Ovary (tissue), 9 donors: ENCODE measurements around the gene HNRNPA3. TPM values are rescaled to one million over a fixed set of nuclear protein-coding genes. Genes with fewer than 3 reads are reported as not detected.

Experiments
- DNase-seq, 5 donors: peaks; one replicate each; pipeline ENCODE4 v3.0.0-alpha.2; 2019 to 2020
- H3K27ac ChIP-seq, 2 donors: fragments of 200-600 bp; one replicate each; pipeline versions ENCODE4 v1.5.1 to v1.8.0; 2019 to 2022
- H3K27me3 ChIP-seq: fragments of 200-600 bp; one replicate; pipeline ENCODE4 v1.8.0; 2022
- H3K36me3 ChIP-seq: fragments of 200-600 bp; sonication (generic); one replicate; pipeline ENCODE4 v1.5.1; 2019
- H3K4me1 ChIP-seq: one replicate; pipeline ENCODE4 v1.8.1; 2013; ENCODE audit warnings: mild to moderate bottlenecking, moderate library complexity; ENCODE audit not compliant: insufficient read depth
- H3K4me3 ChIP-seq: fragments of 200-600 bp; sonication (generic); one replicate; pipeline ENCODE4 v1.5.1; 2017
- H3K9me3 ChIP-seq, 2 donors: fragments of 200-600 bp in 1 of 2; sonication (generic) in 1 of 2; one replicate each; pipeline versions ENCODE4 v1.5.1 to v1.8.1; 2013 to 2019; ENCODE audit warnings: mild to moderate bottlenecking in 1 of 2, moderate library complexity in 1 of 2
- CTCF ChIP-seq, 3 donors: fragments of 450-650 bp in 2 of 3; fragments of 200-600 bp in 1 of 3; IDR thresholded peaks; one replicate each; pipeline versions ENCODE4 v1.5.1 to v1.8.0; 2016 to 2022; ENCODE audit warnings: antibody characterized with exemption in 3 of 3, mild to moderate bottlenecking in 1 of 3
- EP300 ChIP-seq: sonication (generic); formaldehyde crosslinking; IDR thresholded peaks from one replicate; pipeline ENCODE4 v1.6.1; 2017; ENCODE audit warnings: antibody characterized with exemption
- POLR2A ChIP-seq: fragments of 450-650 bp; IDR thresholded peaks from one replicate; pipeline ENCODE4 v1.6.1; 2017; ENCODE audit warnings: antibody characterized with exemption, mild to moderate bottlenecking, moderate library complexity
- WGBS, 3 donors: extraction: QIAGEN DNeasy Blood & Tissue Kit in 1 of 3; methylation state at CpG; one replicate each; pipeline versions ENCODE4 v1.1.5 to v1.1.7; 2013 to 2017; 5-methylcytosine and 5-hydroxymethylcytosine counted together
- intact Hi-C, 4 donors: fragments of 100-400 bp; cut with DNase I; formaldehyde crosslinking; loops; one replicate each; pipeline versions ENCODE4 v1.11.0 to v1.15.1; 2022 to 2023
- polyA plus RNA-seq, 2 donors: library from polyadenylated mRNA; stranded (reverse); fragments of 200-250 nt in 1 of 2; fragments of 350-450 nt in 1 of 2; fragmentation: Illumina TruSeq in 1 of 2; extraction: RNeasy Lipid Tissue Mini Kit (QIAGEN cat#74804) in 1 of 2; gene quantifications; one replicate each; pipeline ENCODE4 v1.2.3, GENCODE V29; 2013 to 2014
- total RNA-seq, 7 donors: library from RNA; depleted of rRNA in 2 of 7; stranded (reverse); fragments of >200 nt in 2 of 7; fragmentation: NEBNext Ultra II Directional in 3 of 7; extraction: Animal tissue kit (Norgen Biotek cat#: 25700) in 3 of 7; gene quantifications; one replicate each; pipeline versions ENCODE4 v1.1.0 to v1.2.4, GENCODE V29; 2016 to 2023
- donor health status: DM: no; HTN: no; CAD: no; lungs with moderate emphysema.
- donor health status: DM: no; HTN: no; CAD: no.
- donor health status: Bipolar disorder and iron deficiency.
- donor health status: DM: yes; HTN: yes; CAD: no.
- donor health status: DM: no; HTN: no; CAD: no.
- donor health status: DM: yes; HTN: yes; CAD: no.

Gene HNRNPA3
- total and polyA plus RNA-seq, 9 donors: 71.0 to 273 (median 216) TPM

DNA sequence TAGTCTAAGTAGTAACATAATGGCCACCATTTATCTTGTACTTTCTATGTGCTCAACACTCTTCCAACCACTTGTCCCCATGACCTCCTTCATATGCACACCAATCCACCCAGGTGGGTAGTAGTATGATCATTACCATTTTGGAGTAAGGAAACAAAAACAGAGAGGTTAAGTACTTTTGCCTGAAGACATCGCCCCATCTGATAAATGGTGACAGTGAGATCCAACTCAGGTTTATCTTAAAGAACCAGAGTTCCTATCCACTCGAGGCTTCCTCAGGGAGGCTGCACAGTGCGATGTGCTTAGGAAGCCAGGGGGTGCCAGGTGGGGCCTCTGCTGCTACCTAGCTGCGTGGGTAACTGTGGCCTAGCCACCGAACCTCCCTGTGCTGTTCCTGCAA is 37.9 kb downstream of the HNRNPA3 start:
- Histone ChIP-seq H3K27ac (no peak overlapping the region), H3K27me3 (no peaks in the 10 kb centered on the region), H3K9me3 (no peaks in the 10 kb centered on the region), H3K4me3 (no peak overlapping the region), H3K36me3 (no peaks in the 10 kb centered on the region), H3K4me1 (peaks cover 48% of the 10 kb centered on the region)
- DNase-seq: no peak
- intact Hi-C loops: no loop called here
- TF ChIP-seq CTCF (IDR thresholded peaks at IDR 0.05) (no peak), EP300 (no peak), POLR2A (no peak)
- 79 to 90% (median 89%) methylated on average over 5 of the region's 5 CpGs for WGBS, 3 donors

GRCh38 chr2:177251165-177251542 is 38.6 kb downstream of the HNRNPA3 start:
- 44 to 69% (median 65%) methylated on average over 3 of the region's 3 CpGs for WGBS, 3 donors
- no peaks in the 10 kb centered on the region for H3K36me3 ChIP-seq
- H3K4me3 ChIP-seq: no peak overlapping the region
- H3K27ac ChIP-seq: peak overlapping the region; percentile 25 to 37
- no peaks in the 10 kb centered on the region for H3K27me3 ChIP-seq
- no peaks in the 10 kb centered on the region for H3K9me3 ChIP-seq
- no peak for TF ChIP-seq POLR2A
- no peak for TF ChIP-seq CTCF (IDR thresholded peaks at IDR 0.05)
- no peak for TF ChIP-seq EP300
- intact Hi-C loops: no loop called here
- H3K4me1 ChIP-seq: peaks cover 48% of the 10 kb centered on the region
- DNase-seq: no peak

DNA sequence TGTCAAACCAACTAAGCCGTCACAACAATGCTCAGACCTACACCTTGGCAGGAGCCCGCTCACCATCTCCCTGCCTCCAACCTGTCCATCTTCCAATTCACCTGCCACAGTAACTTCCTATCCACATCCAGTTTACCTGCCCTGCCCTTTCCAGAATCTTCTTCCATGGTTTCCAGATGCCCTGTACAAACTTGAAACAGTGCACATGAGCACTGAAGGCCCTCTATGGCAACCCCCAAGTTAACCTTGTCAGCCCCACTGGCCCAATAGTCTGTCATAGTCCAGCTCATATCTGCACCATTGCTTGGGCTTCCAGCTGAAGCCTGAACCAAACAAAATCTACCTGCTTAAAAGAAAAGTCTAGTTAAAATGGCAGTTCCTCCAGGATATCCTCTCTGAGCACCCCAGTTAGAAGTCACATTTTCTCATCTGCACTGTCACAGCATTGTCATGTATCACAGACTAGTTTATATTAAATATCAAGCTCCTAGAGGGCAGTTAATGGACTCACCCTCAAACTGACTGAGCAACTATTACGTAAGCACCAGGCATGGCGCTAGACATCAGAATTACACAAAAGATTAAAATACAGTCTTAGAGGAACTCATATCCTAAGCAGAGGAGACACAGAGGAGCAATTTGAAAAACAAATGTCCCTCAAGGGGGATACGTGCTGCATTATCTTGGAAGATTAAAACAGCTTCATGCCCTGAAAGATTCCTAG is 40.4 kb downstream of the HNRNPA3 start:
- 64 to 72% (median 67%) methylated on average over 5 of the region's 5 CpGs for WGBS, 3 donors
- H3K36me3 ChIP-seq: no peaks in the 10 kb centered on the region
- no peak for DNase-seq
- H3K4me1 ChIP-seq: peaks cover 47% of the 10 kb centered on the region
- no peaks in the 10 kb centered on the region for H3K9me3 ChIP-seq
- H3K4me3 ChIP-seq: no peak overlapping the region
- intact Hi-C loops: no loop called here
- TF ChIP-seq POLR2A: no peak
- no peak for TF ChIP-seq CTCF (IDR thresholded peaks at IDR 0.05)
- no peak for TF ChIP-seq EP300
- peak overlapping the region; percentile 11 to 37 for H3K27ac ChIP-seq
- H3K27me3 ChIP-seq: no peaks in the 10 kb centered on the region

GRCh38 chr2:177253704-177254103 is 41.1 kb downstream of the HNRNPA3 start:
- no peak for TF ChIP-seq POLR2A
- no peak for TF ChIP-seq CTCF (IDR thresholded peaks at IDR 0.05)
- TF ChIP-seq EP300: no peak
- Histone ChIP-seq H3K27me3 (no peaks in the 10 kb centered on the region), H3K36me3 (no peaks in the 10 kb centered on the region), H3K9me3 (no peaks in the 10 kb centered on the region), H3K4me3 (no peak overlapping the region), H3K27ac (no peak overlapping the region), H3K4me1 (peaks cover 46% of the 10 kb centered on the region)
- intact Hi-C loops: no loop called here
- WGBS, 3 donors: 28 to 51% (median 47%) methylated on average over 3 of the region's 3 CpGs
- DNase-seq: no peak
